ENCODE results near the gene ANKRD63. TPM values are rescaled to one million over a fixed set of nuclear protein-coding genes. Genes with fewer than 3 reads are reported as not detected.

The ANKRD63 gene
- total RNA-seq, 1 experiment from 2014 or later: 0.46 TPM

DNA sequence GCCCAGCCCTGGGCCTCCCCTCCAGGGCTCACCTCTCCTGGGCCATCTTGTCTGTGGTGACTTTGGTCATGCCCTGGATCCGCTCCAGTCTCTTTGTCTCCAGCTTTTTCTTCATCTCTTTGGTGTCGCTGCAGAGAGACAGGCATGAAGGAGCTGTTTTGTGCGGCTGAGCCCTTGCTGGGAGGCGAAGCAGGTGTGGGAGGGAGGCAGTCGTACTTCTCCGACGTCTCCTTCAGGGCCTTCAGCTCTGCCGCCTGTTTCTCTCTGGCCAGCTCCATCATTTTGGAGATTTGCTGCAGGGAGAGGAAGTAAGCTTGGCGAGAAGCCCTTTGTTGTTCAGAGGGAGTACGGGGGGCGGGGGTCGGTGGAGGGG is 7.7 kb upstream of the ANKRD63 start:
- H3K4me1 Mint-ChIP-seq: peaks cover 14 to 31% of the 10 kb centered on the region in 2 experiments
- H2AFZ ChIP-seq (ENCODE audit: low read length): no peak overlapping the region
- H3K9me3 Mint-ChIP-seq: no peaks in the 10 kb centered on the region
- no peak overlapping the region for H2BK120ac ChIP-seq (ENCODE audit: low read depth, low read length, poor library complexity, severe bottlenecking)
- peak overlapping the region; percentile 43 for H3K4me2 ChIP-seq (ENCODE audit: insufficient read depth, insufficient read length, low read length)
- H3K9ac ChIP-seq (ENCODE audit: extremely low read depth, insufficient read length, low read length): no peak overlapping the region
- peaks cover 8% of the 10 kb centered on the region for H3K23me2 ChIP-seq (ENCODE audit: insufficient read length, low read depth, low read length, poor library complexity, severe bottlenecking)
- no peak overlapping the region for H3K27ac ChIP-seq (ENCODE audit: insufficient read length, low read depth, low read length)
- no peak overlapping the region for H3T11ph ChIP-seq (ENCODE audit: low read length)
- no peak overlapping the region for H3K27ac Mint-ChIP-seq
- H2AK5ac ChIP-seq (ENCODE audit: insufficient read length, low read length): no peak overlapping the region
- peaks cover 5% of the 10 kb centered on the region for H3K4me1 ChIP-seq (ENCODE audit: insufficient read depth, low read length)
- DNase-seq: no peak
- H3K9me3 ChIP-seq (ENCODE audit: control insufficient read depth, low read depth, low read length): no peaks in the 10 kb centered on the region
- no peak overlapping the region for H3K56ac ChIP-seq (ENCODE audit: insufficient read length, low read depth, low read length)
- H3K4me3 Mint-ChIP-seq: peak overlapping the region; percentile 43 to 68; a peak in 4 of 5 replicates
- H4K20me1 ChIP-seq (ENCODE audit: control insufficient read depth, insufficient read depth, insufficient read length): no peaks in the 10 kb centered on the region
- no CpG with 5 or more reads among the region's 12 CpGs for WGBS (ENCODE audit: extremely low coverage, insufficient read length, low lambda C conversion rate)
- H4K5ac ChIP-seq (ENCODE audit: insufficient read length, low read depth, low read length): no peak overlapping the region
- H3K79me2 ChIP-seq (ENCODE audit: insufficient read depth, low read length): no peaks in the 10 kb centered on the region
- no peaks in the 10 kb centered on the region for H3K36me3 Mint-ChIP-seq (ENCODE audit: insufficient read depth in 1 of 3, low read depth in 3 of 3)
- no peak overlapping the region for H2BK15ac ChIP-seq (ENCODE audit: low read depth, low read length)
- 0 out of 2 replicates have a peak overlapping the region, but pooled peaks have one; percentile 50 for H3K14ac ChIP-seq (ENCODE audit: insufficient read depth, low read length)
- peaks cover 13% of the 10 kb centered on the region; the same call in 1 of the 2 replicates for H3K27me3 ChIP-seq (ENCODE audit: insufficient read depth, low read length)
- no peak overlapping the region for H2BK12ac ChIP-seq (ENCODE audit: insufficient read length, low read depth, low read length)
- no peak overlapping the region for H4K8ac ChIP-seq (replicated peaks; ENCODE audit: insufficient read length, low read depth, low read length)
- H3K27me3 Mint-ChIP-seq (ENCODE audit: low read depth): peaks cover 84% of the 10 kb centered on the region
- TF ChIP-seq, protein P1, sequence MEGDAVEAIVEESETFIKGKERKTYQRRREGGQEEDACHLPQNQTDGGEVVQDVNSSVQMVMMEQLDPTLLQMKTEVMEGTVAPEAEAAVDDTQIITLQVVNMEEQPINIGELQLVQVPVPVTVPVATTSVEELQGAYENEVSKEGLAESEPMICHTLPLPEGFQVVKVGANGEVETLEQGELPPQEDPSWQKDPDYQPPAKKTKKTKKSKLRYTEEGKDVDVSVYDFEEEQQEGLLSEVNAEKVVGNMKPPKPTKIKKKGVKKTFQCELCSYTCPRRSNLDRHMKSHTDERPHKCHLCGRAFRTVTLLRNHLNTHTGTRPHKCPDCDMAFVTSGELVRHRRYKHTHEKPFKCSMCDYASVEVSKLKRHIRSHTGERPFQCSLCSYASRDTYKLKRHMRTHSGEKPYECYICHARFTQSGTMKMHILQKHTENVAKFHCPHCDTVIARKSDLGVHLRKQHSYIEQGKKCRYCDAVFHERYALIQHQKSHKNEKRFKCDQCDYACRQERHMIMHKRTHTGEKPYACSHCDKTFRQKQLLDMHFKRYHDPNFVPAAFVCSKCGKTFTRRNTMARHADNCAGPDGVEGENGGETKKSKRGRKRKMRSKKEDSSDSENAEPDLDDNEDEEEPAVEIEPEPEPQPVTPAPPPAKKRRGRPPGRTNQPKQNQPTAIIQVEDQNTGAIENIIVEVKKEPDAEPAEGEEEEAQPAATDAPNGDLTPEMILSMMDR (conservative IDR thresholded peaks at IDR 0.05): no peak
- no peak overlapping the region for H2BK20ac ChIP-seq (ENCODE audit: low read depth, low read length, poor library complexity, severe bottlenecking)
- no peak overlapping the region for H3K23ac ChIP-seq (ENCODE audit: insufficient read length, low read depth, low read length)
- H3K79me1 ChIP-seq (ENCODE audit: insufficient read depth, low read depth, low read length, poor library complexity, severe bottlenecking): no peaks in the 10 kb centered on the region
- no peak overlapping the region for H2BK5ac ChIP-seq (ENCODE audit: insufficient read length, low read length)
- peak overlapping the region; percentile 46 for H3K18ac ChIP-seq (ENCODE audit: insufficient read length, low read depth, low read length)
- no peak overlapping the region for H3K4ac ChIP-seq (ENCODE audit: low read depth, low read length)
- H4K91ac ChIP-seq (ENCODE audit: insufficient read length, low read depth, low read length): no peak overlapping the region
